Transverse colon (tissue), 3 donors: ENCODE data around the gene MCM9.

Source experiments
- CTCF ChIP-seq, 5 experiments: fragments of 200-600 bp in 3 of 5; fragments of 450-650 bp in 2 of 5; sonication (generic) in 3 of 5; IDR thresholded peaks; 1 replicate in 2 of 5; 2 replicates in 3 of 5; pipeline ENCODE4 v1.5.1; 2016 to 2017; ENCODE audit warnings: antibody characterized with exemption in 5 of 5, inconsistent platforms in 3 of 5, mild to moderate bottlenecking in 2 of 5, moderate library complexity in 1 of 5
- POLR2A ChIP-seq: fragments of 450-650 bp; IDR thresholded peaks from one replicate; pipeline ENCODE4 v1.6.1; 2016; ENCODE audit warnings: antibody characterized with exemption, mild to moderate bottlenecking, moderate library complexity

- TF ChIP-seq CTCF (IDR thresholded peaks at IDR 0.05) (no peak), POLR2A (no peak)
Observed at GRCh38 chr6:118789954-118790353, 145.0 kb downstream of the MCM9 start.
